Transverse colon (tissue), 4 donors: Measurements from ENCODE around the gene USP28. TPM values are rescaled to one million over a fixed set of nuclear protein-coding genes. Genes with fewer than 3 reads are reported as not detected.

Experiments
- DNase-seq: peaks from one replicate; pipeline ENCODE4 v3.0.0-alpha.2; 2019
- H3K27ac ChIP-seq, 4 donors: fragments of 200-600 bp; sonication (generic); 2 replicates each; pipeline ENCODE4 v1.5.1; 2016 to 2018; ENCODE audit warnings: inconsistent platforms in 4 of 4
- H3K27me3 ChIP-seq: fragments of 200-600 bp; sonication (generic); 2 replicates; pipeline ENCODE4 v1.5.1; 2017; ENCODE audit warnings: inconsistent platforms
- H3K36me3 ChIP-seq, 4 donors: fragments of 200-600 bp; sonication (generic); 2 replicates each; pipeline ENCODE4 v1.5.1; 2017 to 2019; ENCODE audit warnings: inconsistent platforms in 4 of 4
- H3K4me1 ChIP-seq, 4 donors: fragments of 200-600 bp; sonication (generic); 2 replicates each; pipeline ENCODE4 v1.5.1; 2017 to 2020; ENCODE audit warnings: inconsistent platforms in 4 of 4
- H3K4me3 ChIP-seq, 4 donors: fragments of 200-600 bp; sonication (generic); 1 replicate in 1 of 4; 2 replicates in 3 of 4; pipeline versions ENCODE4 v1.5.1 to v1.6.1; 2017 to 2019; ENCODE audit warnings: inconsistent platforms in 4 of 4
- H3K9me3 ChIP-seq, 2 donors: fragments of 200-600 bp; sonication (generic); 2 replicates each; pipeline ENCODE4 v1.5.1; 2017 to 2019; ENCODE audit warnings: inconsistent platforms in 2 of 2
- CTCF ChIP-seq, 5 experiments: fragments of 200-600 bp in 3 of 5; fragments of 450-650 bp in 2 of 5; sonication (generic) in 3 of 5; IDR thresholded peaks; 1 replicate in 2 of 5; 2 replicates in 3 of 5; pipeline ENCODE4 v1.5.1; 2016 to 2017; ENCODE audit warnings: antibody characterized with exemption in 5 of 5, inconsistent platforms in 3 of 5, mild to moderate bottlenecking in 2 of 5, moderate library complexity in 1 of 5
- EP300 ChIP-seq: sonication (generic); formaldehyde crosslinking; IDR thresholded peaks from one replicate; pipeline ENCODE4 v1.6.1; 2017; ENCODE audit warnings: antibody characterized with exemption, low read depth
- POLR2A ChIP-seq: fragments of 450-650 bp; IDR thresholded peaks from one replicate; pipeline ENCODE4 v1.6.1; 2016; ENCODE audit warnings: antibody characterized with exemption, mild to moderate bottlenecking, moderate library complexity
- POLR2AphosphoS5 ChIP-seq, 3 donors: sonication (generic); formaldehyde crosslinking; IDR thresholded peaks; one replicate each; pipeline ENCODE4 v1.6.1; 2016; ENCODE audit warnings: antibody characterized with exemption in 3 of 3
- WGBS, 2 donors: methylation state at CpG; one replicate each; pipeline ENCODE4 v1.1.5; 2018; ENCODE audit warnings: low coverage in 1 of 2; 5-methylcytosine and 5-hydroxymethylcytosine counted together
- in situ Hi-C, 4 donors: fragments of 200-750 bp; cut with MboI; loops; one replicate each; pipeline versions ENCODE4 v1.15.0 to v1.15.1; 2017; ENCODE audit warnings: low sequenced_read_pairs in 3 of 4, low pct_ligation_motif_present in 1 of 4, low pct_unique_long_range_greater_than_20kb in 1 of 4
- intact Hi-C: fragments of 100-400 bp; cut with DNase I; formaldehyde crosslinking; loops from one replicate; pipeline ENCODE4 v1.15.1; 2023; ENCODE audit warnings: low total_unique reads
- total RNA-seq, 4 donors: library from RNA; depleted of rRNA; stranded (reverse); fragments of >200 nt; gene quantifications; one replicate each; pipeline ENCODE4 v1.1.0, GENCODE V29; 2016

The USP28 gene
- total RNA-seq, 4 donors from 2014 or later, result 10.1 to 28.3 (median 19.0) TPM

DNA sequence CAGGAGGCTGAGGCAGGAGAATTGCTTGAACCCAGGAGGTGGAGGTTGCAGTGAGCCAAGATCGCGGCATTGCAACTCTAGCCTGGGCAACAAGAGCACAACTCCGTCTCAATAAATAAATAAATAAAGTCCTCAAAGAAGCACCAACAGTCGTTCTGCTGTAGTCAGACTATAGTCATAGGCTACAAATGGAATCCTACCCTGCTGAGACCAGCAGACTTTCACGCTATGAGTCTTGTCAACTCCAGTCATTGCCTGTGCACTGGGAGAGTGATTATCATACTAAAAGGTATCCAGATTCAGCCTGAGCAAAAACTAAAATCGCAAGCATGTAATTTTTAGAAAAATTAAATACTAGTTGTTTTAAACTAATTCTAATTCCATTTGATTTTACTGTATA is 19.6 kb downstream of the USP28 start:
- H3K4me3 ChIP-seq, result no peak overlapping the region
- TF ChIP-seq EP300 (no peak), CTCF (IDR thresholded peaks at IDR 0.05) (no peak), POLR2A (no peak), POLR2AphosphoS5 (IDR thresholded peaks at IDR 0.05) (no peak)
- 95 to 100% methylated on average over 6 of the region's 6 CpGs for WGBS, 2 donors

DNA sequence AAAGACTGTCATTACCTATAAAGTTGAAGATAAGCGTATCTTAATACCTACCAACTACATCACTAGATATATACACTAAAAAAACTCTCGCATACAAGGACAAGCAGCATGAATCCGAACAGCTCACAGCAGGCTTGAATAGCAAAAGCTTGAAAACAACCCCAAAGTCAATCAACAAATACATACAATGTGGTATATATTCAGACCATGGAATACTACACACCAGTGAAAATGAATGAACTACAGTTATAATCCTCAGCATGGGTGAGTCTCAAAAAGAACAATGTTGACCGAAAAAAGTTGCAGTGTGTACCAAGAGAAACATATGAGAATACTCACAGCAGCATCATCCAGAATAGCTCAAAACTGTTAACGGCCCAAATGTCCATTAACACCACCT is 25.2 kb downstream of the USP28 start:
- no peak overlapping the region for H3K27ac ChIP-seq
- TF ChIP-seq POLR2A (no peak), POLR2AphosphoS5 (IDR thresholded peaks at IDR 0.05) (no peak), CTCF (IDR thresholded peaks at IDR 0.05) (no peak), EP300 (no peak)
- intact Hi-C loops, result no loop called here
- no peaks in the 10 kb centered on the region for H3K27me3 ChIP-seq
- in situ Hi-C loops, result no loop called here
- WGBS, 2 donors, result 93 to 95% methylated on average over 5 of the region's 5 CpGs
- H3K4me1 ChIP-seq, result peaks cover 0 to 3% (median 0%) of the 10 kb centered on the region in 4 donors
- H3K4me3 ChIP-seq, result no peak overlapping the region
- no peak for DNase-seq
- no peaks in the 10 kb centered on the region for H3K9me3 ChIP-seq
- peaks cover 0 to 8% (median 3%) of the 10 kb centered on the region in 4 donors for H3K36me3 ChIP-seq

More for the DNA sequence above, 19.6 kb downstream of the USP28 start:
- H3K4me1 ChIP-seq, result peaks cover 0 to 21% (median 10%) of the 10 kb centered on the region in 4 donors
- H3K36me3 ChIP-seq, result peaks cover 0 to 2% (median 0%) of the 10 kb centered on the region in 4 donors
- no peak for DNase-seq
- intact Hi-C loops, result loop anchor here (2.0 kb wide), 1 partner anchor 39 kb away; no protein-coding TSS in a partner anchor
- in situ Hi-C loops, result no loop called here
- no peaks in the 10 kb centered on the region for H3K9me3 ChIP-seq
- H3K27ac ChIP-seq, result no peak overlapping the region
- no peaks in the 10 kb centered on the region for H3K27me3 ChIP-seq

- 65 to 83% methylated on average over 4 of the region's 4 CpGs for WGBS, 2 donors
- H3K4me1 ChIP-seq, result peaks cover 0 to 3% (median 0%) of the 10 kb centered on the region in 4 donors
- no peak for DNase-seq
- H3K27ac ChIP-seq, result no peak overlapping the region
- TF ChIP-seq EP300 (no peak), POLR2A (no peak), POLR2AphosphoS5 (IDR thresholded peaks at IDR 0.05) (no peak), CTCF (IDR thresholded peaks at IDR 0.05) (no peak)
- H3K36me3 ChIP-seq, result peaks cover 0 to 8% (median 3%) of the 10 kb centered on the region in 4 donors
- no peak overlapping the region for H3K4me3 ChIP-seq
- no peaks in the 10 kb centered on the region for H3K9me3 ChIP-seq
- intact Hi-C loops, result no loop called here
- no peaks in the 10 kb centered on the region for H3K27me3 ChIP-seq
- in situ Hi-C loops, result no loop called here
Observed at GRCh38 chr11:113849713-113850112, 25.7 kb downstream of the USP28 start.

DNA sequence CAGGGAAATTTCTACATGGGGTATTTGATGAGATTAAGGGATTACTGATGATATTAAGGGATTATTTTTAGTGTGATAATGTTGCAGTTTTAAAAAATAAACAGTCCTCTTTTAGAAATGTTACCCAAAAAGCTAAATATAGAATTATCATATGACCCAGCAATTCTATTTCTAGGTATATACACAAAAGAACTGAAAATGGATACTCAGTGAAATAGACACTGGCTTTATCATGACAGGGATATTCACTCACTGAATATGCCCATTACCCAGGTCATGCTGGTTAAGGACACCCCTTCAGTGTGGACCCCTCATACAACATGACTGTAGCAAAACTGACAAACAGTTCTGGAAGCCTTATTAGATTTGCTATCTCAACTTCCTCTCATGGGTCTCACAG is 27.8 kb downstream of the USP28 start:
- no peak overlapping the region for H3K27ac ChIP-seq
- no peaks in the 10 kb centered on the region for H3K27me3 ChIP-seq
- DNase-seq, result no peak
- peaks cover 0 to 3% (median 0%) of the 10 kb centered on the region in 4 donors for H3K4me1 ChIP-seq
- intact Hi-C loops, result no loop called here
- H3K36me3 ChIP-seq, result peaks cover 0 to 11% (median 3%) of the 10 kb centered on the region in 4 donors
- in situ Hi-C loops, result no loop called here
- no peaks in the 10 kb centered on the region for H3K9me3 ChIP-seq
- no peak for TF ChIP-seq POLR2A
- TF ChIP-seq CTCF (IDR thresholded peaks at IDR 0.05), result no peak
- TF ChIP-seq POLR2AphosphoS5 (IDR thresholded peaks at IDR 0.05), result no peak
- no peak for TF ChIP-seq EP300
- H3K4me3 ChIP-seq, result no peak overlapping the region
